Uterus (tissue), 4 donors: ENCODE measurements around the gene TXN2. TPM values are rescaled to one million over a fixed set of nuclear protein-coding genes. Genes with fewer than 3 reads are reported as not detected.

ENCODE experiments used
- DNase-seq, 2 donors: peaks; one replicate each; pipeline ENCODE4 v3.0.0-alpha.2; 2019 to 2020
- H3K27ac ChIP-seq, 2 donors: fragments of 200-600 bp; sonication (generic); 1 replicate in 1 of 2; 2 replicates in 1 of 2; pipeline ENCODE4 v1.5.1; 2016 to 2018
- H3K27me3 ChIP-seq, 2 donors: fragments of 200-600 bp; sonication (generic); one replicate each; pipeline ENCODE4 v1.5.1; 2018 to 2019; ENCODE audit warnings: control low read depth in 1 of 2
- H3K36me3 ChIP-seq, 2 donors: fragments of 200-600 bp; sonication (generic); one replicate each; pipeline ENCODE4 v1.5.1; 2019; ENCODE audit warnings: control low read depth in 1 of 2
- H3K4me1 ChIP-seq, 2 donors: fragments of 200-600 bp; sonication (generic); one replicate each; pipeline ENCODE4 v1.5.1; 2018 to 2019; ENCODE audit warnings: control low read depth in 1 of 2
- H3K4me3 ChIP-seq, 2 donors: fragments of 200-600 bp; sonication (generic); 1 replicate in 1 of 2; 2 replicates in 1 of 2; pipeline ENCODE4 v1.5.1; 2018 to 2019; ENCODE audit warnings: mild to moderate bottlenecking in 1 of 2
- H3K9me3 ChIP-seq, 2 donors: fragments of 200-600 bp; sonication (generic); one replicate each; pipeline ENCODE4 v1.5.1; 2019; ENCODE audit warnings: control low read depth in 1 of 2
- CTCF ChIP-seq, 4 experiments: fragments of 200-600 bp in 2 of 4; fragments of 450-650 bp in 2 of 4; sonication (generic) in 2 of 4; IDR thresholded peaks; one replicate each; pipeline ENCODE4 v1.5.1; 2016 to 2019; ENCODE audit warnings: antibody characterized with exemption in 4 of 4, mild to moderate bottlenecking in 2 of 4, moderate library complexity in 1 of 4
- POLR2A ChIP-seq, 2 donors: fragments of 450-650 bp; IDR thresholded peaks; one replicate each; pipeline ENCODE4 v1.6.1; 2016; ENCODE audit warnings: antibody characterized with exemption in 2 of 2, mild to moderate bottlenecking in 1 of 2, moderate library complexity in 1 of 2
- intact Hi-C: fragments of 100-400 bp; cut with DNase I; formaldehyde crosslinking; loops from one replicate; pipeline ENCODE4 v1.15.1; 2023; ENCODE audit warnings: low total_unique reads
- total RNA-seq, 4 donors: library from RNA; depleted of rRNA in 3 of 4; stranded (reverse); fragments of >200 nt in 3 of 4; gene quantifications; one replicate each; pipeline versions ENCODE4 v1.1.0 to v1.2.4, GENCODE V29; 2014 to 2023
- donor health status: DM: yes; HTN: yes; CAD: no.

Gene TXN2
- total RNA-seq, 4 donors from 2014 or later: 14.4 to 56.4 (median 17.8) TPM

GRCh38 chr22:36471341-36471821, 10.1 kb downstream of the TXN2 start:
- Histone ChIP-seq H3K27me3 (no peaks in the 10 kb centered on the region), H3K9me3 (no peaks in the 10 kb centered on the region), H3K36me3 (no peaks in the 10 kb centered on the region), H3K4me1 (peaks cover 4 to 9% of the 10 kb centered on the region in 2 donors), H3K27ac (peak overlapping the region; percentile 96 to 97), H3K4me3 (no peak overlapping the region)
- no peak for DNase-seq
- intact Hi-C loops: loop anchor here (2.0 kb wide), 1 partner anchor 171 kb away; no protein-coding TSS in a partner anchor
- TF ChIP-seq POLR2A (IDR thresholded peaks at IDR 0.05) (no peak), CTCF (IDR thresholded peaks at IDR 0.05) (no peak)

- intact Hi-C loops: loop anchor here (2.0 kb wide), 1 partner anchor 170 kb away; no protein-coding TSS in a partner anchor
- Histone ChIP-seq H3K4me1 (peaks cover 4 to 9% of the 10 kb centered on the region in 2 donors), H3K27ac (peak overlapping the region; percentile 96 to 97), H3K36me3 (no peaks in the 10 kb centered on the region), H3K9me3 (no peaks in the 10 kb centered on the region), H3K27me3 (no peaks in the 10 kb centered on the region), H3K4me3 (no peak overlapping the region)
- TF ChIP-seq CTCF (IDR thresholded peaks at IDR 0.05) (no peak), POLR2A (IDR thresholded peaks at IDR 0.05) (peak in 1 of 2 donors; percentile 38)
- DNase-seq: peak in 1 of 2 donors; percentile 69
These were observed 10.5 kb downstream of the TXN2 start for GRCh38 chr22:36470994-36471331.

- peak; percentile 83 to 90 for DNase-seq
- TF ChIP-seq CTCF (IDR thresholded peaks at IDR 0.05) (peak; percentile 97), POLR2A (IDR thresholded peaks at IDR 0.05) (no peak)
- H3K27ac ChIP-seq: peak overlapping the region; percentile 96 to 97
- no peaks in the 10 kb centered on the region for H3K27me3 ChIP-seq
- peaks cover 4 to 9% of the 10 kb centered on the region in 2 donors for H3K4me1 ChIP-seq
- H3K9me3 ChIP-seq: no peaks in the 10 kb centered on the region
- no peak overlapping the region for H3K4me3 ChIP-seq
- H3K36me3 ChIP-seq: no peaks in the 10 kb centered on the region
- intact Hi-C loops: loop anchor here (2.0 kb wide), 1 partner anchor 170 kb away; no protein-coding TSS in a partner anchor
These were observed 11.1 kb downstream of the TXN2 start for GRCh38 chr22:36470162-36470993.

- H3K27ac ChIP-seq: peak overlapping the region; percentile 96 to 97
- no peak overlapping the region for H3K4me3 ChIP-seq
- H3K27me3 ChIP-seq: no peaks in the 10 kb centered on the region
- no peaks in the 10 kb centered on the region for H3K9me3 ChIP-seq
- no peak for DNase-seq
- H3K36me3 ChIP-seq: no peaks in the 10 kb centered on the region
- peaks cover 9 to 11% of the 10 kb centered on the region in 2 donors for H3K4me1 ChIP-seq
- intact Hi-C loops: loop anchor here (10.0 kb wide), 1 partner anchor 144 kb away; no protein-coding TSS in a partner anchor
- no peak for TF ChIP-seq CTCF (IDR thresholded peaks at IDR 0.05)
These were observed 12.2 kb downstream of the TXN2 start for GRCh38 chr22:36469094-36469710.

- intact Hi-C loops: loop anchor here (10.0 kb wide), 1 partner anchor 143 kb away; no protein-coding TSS in a partner anchor
- peak overlapping the region; percentile 96 to 97 for H3K27ac ChIP-seq
- no peaks in the 10 kb centered on the region for H3K9me3 ChIP-seq
- H3K4me1 ChIP-seq: peaks cover 9 to 11% of the 10 kb centered on the region in 2 donors
- H3K4me3 ChIP-seq: no peak overlapping the region
- TF ChIP-seq POLR2A (IDR thresholded peaks at IDR 0.05) (no peak), CTCF (IDR thresholded peaks at IDR 0.05) (no peak)
- no peaks in the 10 kb centered on the region for H3K36me3 ChIP-seq
- no peak for DNase-seq
- H3K27me3 ChIP-seq: no peaks in the 10 kb centered on the region
These were observed 13.5 kb downstream of the TXN2 start for GRCh38 chr22:36467946-36468345.
